Mucosa of gallbladder (tissue), 1 donor: Measurements from ENCODE around the gene IZUMO1. TPM values are rescaled to one million over a fixed set of nuclear protein-coding genes. Genes with fewer than 3 reads are reported as not detected.
"Not testable (repeated sequence)": the region's sequence is repeated elsewhere in the genome, so short reads cannot be mapped to it uniquely, and the experiment has no call there.

Experiments used
- DNase-seq: peaks from one replicate; pipeline ENCODE4 v3.0.0-alpha.2; 2020; ENCODE audit warnings: low spot score
- total RNA-seq: library from RNA; stranded (reverse); gene quantifications from one replicate; pipeline ENCODE4 v1.2.1, GENCODE V29; 2021
- donor health status: DM: no; HTN: no; CAD: no.

Gene IZUMO1
- total RNA-seq, 1 donor from 2014 or later: 0.20 TPM

GRCh38 chr19:48738557-48739403, 7.9 kb downstream of the IZUMO1 start:
- peak; percentile 94 for DNase-seq

- DNase-seq: no peak
Measured at GRCh38 chr19:48737360-48737998, 9.2 kb downstream of the IZUMO1 start.

GRCh38 chr19:48735031-48735615, 11.6 kb downstream of the IZUMO1 start:
- no peak for DNase-seq

GRCh38 chr19:48734625-48735024, 12.1 kb downstream of the IZUMO1 start:
- no peak for DNase-seq

GRCh38 chr19:48731452-48731851, 15.3 kb downstream of the IZUMO1 start:
- DNase-seq: no peak

- DNase-seq: no peak
Measured at GRCh38 chr19:48728911-48729664, 17.6 kb downstream of the IZUMO1 start.

- DNase-seq: no peak
Measured at GRCh38 chr19:48726556-48726955, 20.2 kb downstream of the IZUMO1 start.

- peak; percentile 65 for DNase-seq
Measured at GRCh38 chr19:48724796-48725753, 21.6 kb downstream of the IZUMO1 start.

- no peak for DNase-seq
Measured at GRCh38 chr19:48722196-48722708, 24.5 kb downstream of the IZUMO1 start.

GRCh38 chr19:48720613-48721296, 26.0 kb downstream of the IZUMO1 start:
- peak; percentile 99 for DNase-seq

GRCh38 chr19:48720251-48720612, 26.5 kb downstream of the IZUMO1 start:
- no peak for DNase-seq

GRCh38 chr19:48719263-48720171, 27.2 kb downstream of the IZUMO1 start, which contains the start of gene MAMSTR:
Gene MAMSTR (minus strand): TSS chr19:48719725. CDS start chr19:48719031, 694 bp downstream.
- DNase-seq: no peak

- no peak for DNase-seq
Measured at GRCh38 chr19:48718711-48719231, 27.9 kb downstream of the IZUMO1 start.

- not testable (repeated sequence) for DNase-seq
Measured at GRCh38 chr19:48718106-48718505, 28.6 kb downstream of the IZUMO1 start.

- DNase-seq: no peak
Measured at GRCh38 chr19:48716562-48717291, 30.0 kb downstream of the IZUMO1 start.

GRCh38 chr19:48715681-48716171, 31.0 kb downstream of the IZUMO1 start:
- DNase-seq: no peak

GRCh38 chr19:48714759-48715675, 31.7 kb downstream of the IZUMO1 start:
- DNase-seq: no peak
